RKO (cell line): ENCODE results near the gene GCLC.
"Not testable (repeated sequence)": the region's sequence is repeated elsewhere in the genome, so short reads cannot be mapped to it uniquely, and the experiment has no call there.

Source experiments
- DNase-seq: peaks from one replicate; pipeline ENCODE4 v3.0.0-alpha.2; 2016; ENCODE audit warnings: low spot score

Gene GCLC

DNA sequence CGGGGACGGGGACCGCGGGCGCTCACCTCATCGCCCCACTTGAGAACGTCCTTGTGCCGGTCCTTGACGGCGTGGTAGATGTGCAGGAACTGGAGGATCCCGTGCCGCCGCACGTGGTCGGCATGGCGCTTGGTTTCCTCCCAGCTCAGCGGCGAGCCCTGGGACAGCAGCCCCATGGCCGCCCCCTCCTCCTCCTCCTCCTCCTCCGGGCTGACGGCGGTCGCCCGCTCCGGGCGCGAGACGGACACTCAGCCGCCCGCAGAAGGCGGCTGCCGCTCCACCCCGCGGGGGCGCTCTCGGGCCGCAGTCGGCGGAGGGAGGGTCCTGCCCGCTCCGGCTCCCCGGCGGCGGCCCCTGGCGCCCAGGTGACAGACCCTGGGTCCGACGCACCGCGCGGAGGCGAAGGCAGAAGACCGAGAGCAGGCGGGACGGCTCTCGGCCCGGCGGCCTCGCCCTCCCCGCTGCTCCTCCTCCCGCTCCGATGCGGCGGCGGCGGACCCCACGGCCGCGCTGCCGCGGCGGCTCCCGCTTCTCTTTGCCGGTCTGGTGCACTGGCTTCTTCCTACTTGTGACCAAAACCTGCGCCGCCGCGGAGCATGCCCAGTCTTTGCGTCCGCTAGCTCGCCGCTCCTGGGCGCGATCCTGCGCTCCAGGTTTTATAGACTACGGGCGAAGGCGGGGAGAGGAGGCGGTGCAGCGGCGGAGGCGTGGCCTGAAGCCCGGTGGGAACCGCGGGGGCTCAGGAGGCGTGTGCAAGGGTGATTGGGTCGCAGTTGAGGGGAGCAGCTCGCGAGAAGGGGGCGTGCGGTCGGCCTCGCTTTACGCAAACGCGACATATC lies at the start of gene GCLC:
Gene GCLC, minus strand, starts transcription at position 632 of the 839 bp plus-strand sequence. Its CDS starts 456 bp downstream, at position 176.
- peak; percentile 96 for DNase-seq

DNA sequence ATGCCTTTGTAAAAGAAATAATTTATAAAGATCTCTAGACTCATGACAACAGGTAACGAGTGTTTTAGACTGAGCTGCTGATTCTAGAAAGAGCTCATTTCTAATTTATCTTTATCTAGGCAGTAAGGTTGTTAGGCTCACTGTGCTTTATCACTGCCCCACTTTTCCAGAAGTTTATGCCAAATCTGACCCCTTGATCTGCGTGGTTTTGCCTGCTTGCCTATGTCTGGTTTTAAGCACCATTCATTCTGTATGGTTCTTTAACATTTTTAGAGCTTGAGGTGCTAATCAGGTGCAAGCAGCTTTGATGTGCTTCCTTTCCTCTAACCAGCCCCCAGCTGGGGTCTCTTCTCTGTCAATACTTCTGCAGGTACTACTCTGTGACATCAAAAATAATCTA lies 49.7 kb upstream of the GCLC start:
- no peak for DNase-seq

DNA sequence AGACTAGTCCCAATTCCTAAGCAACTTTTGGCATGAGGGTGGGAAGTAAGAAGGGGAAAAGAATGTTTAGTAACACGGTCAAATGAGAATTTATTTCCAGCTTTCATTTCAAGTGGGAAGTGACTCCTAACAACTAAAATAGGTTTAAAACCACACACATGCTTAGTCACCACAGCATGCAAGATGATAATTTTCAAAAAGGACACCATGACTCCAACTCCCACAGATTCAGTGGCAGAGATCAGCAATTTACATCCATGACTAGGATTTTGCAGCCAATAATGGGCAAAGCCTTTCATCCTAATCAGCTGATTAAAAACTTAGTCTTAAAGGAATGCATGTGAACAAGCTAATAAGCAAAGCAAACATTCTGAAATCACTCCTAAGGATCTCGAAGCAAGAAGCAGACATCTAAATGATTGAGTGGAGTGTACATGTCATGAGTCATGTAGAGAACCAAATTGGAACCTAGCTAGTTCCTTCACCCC lies 48.1 kb upstream of the GCLC start:
- peak; percentile 40 for DNase-seq

DNA sequence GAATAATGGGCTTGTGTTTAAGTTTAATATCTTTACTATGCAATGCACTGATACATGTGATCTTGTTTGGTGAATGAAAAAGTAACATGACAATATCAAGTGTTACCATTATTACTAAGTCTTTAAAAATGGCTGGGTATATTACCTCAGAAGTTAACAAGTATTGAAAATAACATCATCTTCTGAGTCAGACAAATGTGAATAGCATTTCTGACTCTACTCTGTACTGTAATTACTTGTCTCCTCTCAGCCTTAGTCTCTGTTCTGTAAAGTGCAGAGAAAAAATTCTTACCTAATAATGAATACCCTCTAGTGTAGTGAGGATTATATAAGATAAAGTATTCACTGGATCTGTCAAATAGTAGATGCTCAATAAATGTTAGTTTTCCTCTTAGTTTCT lies 47.0 kb upstream of the GCLC start:
- no peak for DNase-seq

DNA sequence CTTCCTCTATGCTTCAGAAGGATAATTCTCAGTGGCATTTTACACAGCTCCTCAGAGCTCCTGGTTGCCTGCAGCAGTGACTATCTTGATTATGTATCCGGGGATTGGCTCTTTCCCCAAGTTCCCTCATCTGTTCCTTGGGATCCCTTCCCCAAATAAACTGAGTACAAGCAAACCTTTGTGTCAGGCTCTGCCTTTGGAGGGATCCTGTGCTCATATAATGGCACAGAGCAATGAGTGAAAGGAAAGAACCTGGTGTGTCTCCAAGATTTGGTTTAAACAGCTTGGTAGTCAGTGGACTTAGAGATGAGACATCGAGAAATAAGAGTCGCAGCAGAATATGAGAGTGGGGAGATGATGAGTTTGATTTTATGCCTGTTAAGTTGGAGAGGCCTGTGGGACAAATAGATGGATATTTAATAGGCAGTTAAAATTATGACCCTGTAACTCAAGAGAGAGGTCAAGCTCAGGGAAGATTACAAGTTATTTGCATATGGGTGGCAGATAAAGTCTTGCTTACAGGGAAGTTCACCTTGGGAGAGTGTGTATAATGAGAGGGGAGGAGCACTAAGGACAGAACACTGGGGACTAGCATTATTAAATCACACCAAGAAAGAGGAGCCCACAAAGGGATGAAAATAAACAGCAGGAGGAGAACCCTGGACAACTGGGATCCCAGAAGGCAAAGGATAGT lies 44.1 kb upstream of the GCLC start:
- no peak for DNase-seq

DNA sequence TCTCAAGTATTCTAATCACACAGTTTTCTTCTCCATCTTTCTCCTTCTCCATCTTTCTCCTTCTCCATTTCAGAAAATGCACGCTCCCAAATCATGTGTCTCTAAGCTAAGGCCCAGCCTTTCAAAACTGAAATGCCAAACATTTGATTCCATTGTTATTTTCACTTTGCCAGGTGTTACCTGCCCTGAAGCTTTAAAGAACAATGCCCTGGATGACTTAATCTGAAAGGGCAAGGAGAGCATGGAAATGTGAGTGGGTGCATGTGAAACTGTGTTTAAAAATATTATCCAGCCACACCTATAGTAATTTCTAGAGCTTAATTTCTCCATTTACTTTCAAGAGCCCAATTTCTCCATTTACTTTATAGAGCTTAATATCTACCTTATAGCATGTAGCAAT lies 42.4 kb upstream of the GCLC start:
- DNase-seq, result no peak

DNA sequence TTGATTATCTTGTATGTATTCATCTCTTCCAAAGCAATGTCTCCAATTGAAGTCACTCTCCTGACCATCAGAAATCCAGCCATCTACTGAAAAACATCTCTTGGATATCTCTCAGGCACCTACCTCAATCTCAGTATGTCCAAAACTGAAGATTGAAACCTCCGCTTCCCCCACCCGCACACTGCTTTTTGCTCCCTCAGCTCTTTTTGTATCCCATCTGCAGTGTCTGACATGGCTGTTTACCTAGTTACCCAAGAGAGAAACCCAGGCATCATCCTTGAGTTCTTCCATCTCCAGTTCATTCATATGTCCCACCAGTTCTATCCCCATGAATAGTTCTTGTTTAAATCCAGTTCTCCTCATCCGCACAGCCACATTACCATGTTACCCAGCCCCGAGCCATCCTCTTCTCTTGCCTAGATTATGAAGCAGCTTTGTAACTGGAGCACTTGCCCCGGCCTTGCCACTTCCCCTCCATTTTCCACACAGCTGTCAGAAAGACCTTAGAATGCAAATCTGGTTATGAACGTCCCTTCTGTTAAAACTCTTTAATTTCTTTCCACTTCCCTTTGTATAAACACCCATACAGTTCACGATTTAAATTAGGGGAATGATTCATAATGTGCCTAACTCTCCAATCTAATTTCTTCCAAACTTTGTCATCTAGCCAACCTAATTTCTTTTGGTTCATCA lies 40.5 kb upstream of the GCLC start:
- DNase-seq, result no peak

DNA sequence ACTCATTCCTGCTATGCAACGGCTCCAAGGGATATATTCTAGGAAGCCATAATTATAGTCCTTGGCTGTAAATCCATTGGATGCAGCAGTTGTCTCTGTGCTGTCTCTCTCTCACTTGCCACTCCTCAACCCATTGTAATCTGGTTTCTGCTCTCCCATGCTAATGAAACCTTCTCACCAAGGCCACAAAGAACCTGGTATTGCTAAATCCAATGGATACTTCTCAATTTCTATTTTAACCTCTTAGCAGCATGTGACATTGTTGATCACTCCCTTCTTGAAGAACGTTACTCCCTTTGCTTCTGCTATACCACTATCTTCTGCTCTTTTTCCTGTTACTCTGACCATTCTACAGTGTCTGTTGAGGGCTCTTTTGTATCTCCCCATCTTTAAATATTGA lies 39.8 kb upstream of the GCLC start:
- DNase-seq, result no peak

DNA sequence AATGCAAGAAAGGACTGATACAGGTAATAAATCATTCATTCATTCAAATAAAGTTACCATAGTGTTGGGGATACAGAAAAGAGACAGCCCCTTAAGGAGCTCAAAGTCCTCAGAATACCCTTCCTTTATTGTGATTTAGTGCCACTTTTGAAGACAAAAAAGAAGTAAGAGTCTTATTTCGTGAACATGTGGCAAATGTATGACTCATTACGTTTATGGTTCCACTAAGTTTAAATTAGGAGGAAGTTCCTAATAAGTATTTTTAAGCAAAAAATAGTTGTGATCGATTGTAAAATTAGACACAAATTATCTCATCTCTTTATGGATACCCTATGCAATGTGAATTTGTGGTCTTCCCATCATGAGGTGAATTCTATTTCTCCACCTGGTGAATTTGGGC lies 38.5 kb upstream of the GCLC start:
- DNase-seq, result no peak

DNA sequence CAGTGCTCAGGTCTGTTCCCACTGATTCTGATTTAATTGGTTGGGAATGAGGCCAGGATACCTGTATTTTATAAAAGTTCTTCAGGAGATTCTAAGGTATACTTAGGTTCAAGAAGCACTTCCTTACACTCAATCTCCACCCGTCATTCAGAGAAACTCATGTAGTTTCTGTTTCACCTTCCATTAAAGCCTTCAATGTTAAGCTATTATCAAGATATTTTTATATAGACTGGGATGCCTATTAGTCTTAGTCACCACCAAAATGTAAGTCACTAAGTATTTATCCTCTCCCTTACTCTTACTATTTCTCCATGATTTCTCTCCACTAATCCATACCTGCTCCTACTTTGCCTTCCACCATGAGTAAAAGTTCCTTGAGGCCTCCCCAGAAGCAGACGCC lies 38.1 kb upstream of the GCLC start:
- DNase-seq, result no peak

DNA sequence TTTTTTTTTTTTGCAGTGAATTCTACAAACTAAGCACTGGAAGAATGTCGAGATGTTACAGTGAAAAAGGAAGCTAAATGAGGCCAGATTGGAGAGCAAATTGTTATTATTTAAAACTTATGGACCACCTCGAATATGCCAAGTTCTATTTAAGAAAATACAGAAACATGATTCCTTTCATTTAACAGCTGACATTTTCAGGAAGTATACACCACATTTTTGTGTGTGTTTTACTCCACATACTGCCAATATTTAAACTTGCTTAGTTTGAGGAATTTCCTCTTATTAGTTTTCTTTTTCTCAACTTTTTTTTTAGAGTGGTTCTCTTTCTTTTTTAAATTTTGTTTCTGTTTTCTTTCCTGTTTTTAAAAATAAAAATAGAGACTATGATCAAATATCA lies 37.0 kb upstream of the GCLC start:
- no peak for DNase-seq

DNA sequence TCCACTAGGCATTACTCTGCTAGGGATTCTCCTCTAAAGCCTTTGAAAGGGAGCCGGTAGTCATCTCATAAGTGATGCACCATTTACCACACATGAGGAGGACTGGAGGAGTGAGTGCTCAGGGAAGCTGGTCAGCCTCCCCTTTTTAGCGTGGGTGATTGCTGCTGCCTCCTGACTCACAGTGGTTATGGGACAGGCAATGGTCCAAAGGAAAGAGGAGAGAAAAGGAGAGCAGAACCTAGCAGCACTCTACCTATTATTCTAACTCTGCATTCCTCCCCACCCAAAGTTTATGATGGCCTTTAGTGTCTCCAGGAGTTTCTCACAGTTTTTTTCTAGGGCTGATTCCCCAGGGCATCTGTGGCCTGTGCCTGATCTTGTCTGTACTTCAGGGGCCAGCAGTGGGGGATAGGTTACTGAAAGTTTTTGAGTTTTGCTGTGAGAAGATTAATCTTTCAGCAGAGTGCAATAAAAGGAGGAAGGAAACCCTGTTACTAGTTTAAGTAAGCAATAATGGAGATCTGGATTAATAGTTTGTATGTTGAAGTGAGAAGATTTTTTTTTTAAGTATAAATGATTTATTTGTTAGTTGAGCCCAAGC lies 36.4 kb upstream of the GCLC start:
- DNase-seq, result peak; percentile 42

DNA sequence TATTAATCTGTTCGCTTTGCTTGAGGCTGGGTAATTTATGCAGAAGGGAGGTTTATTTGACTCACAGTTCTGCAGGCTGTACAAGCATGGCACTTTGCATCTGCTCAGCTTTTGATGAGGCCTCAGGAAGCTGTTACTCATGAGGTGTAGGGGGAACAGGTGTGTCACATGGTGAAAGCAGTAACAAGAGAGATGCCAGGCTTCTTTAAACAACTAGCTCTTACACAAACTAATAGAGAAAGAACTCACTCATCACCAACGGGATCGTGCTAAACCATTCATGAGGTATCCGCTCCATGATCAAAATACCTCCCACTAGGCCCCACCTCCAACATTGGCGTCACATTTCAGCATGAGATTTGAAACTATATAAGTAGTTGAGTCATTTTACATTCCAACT lies 34.4 kb upstream of the GCLC start:
- no peak for DNase-seq

DNA sequence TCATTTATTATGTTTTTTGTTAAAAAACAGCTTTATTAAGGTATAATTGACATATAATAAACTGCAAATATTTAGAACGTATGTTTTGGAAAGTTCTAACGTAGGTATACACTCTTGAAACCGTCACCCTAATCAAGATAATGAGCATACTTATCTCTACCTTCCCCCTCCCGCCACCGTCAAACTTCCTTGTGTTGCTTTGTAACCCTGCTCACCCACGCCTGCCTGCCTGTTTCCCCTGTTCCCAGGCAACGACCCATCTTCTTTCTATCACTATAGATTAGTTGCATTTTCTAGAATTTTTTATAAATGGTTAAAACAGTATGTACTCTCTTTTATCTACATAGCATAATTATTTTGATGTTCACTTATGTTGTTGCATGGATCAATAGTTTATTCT lies 33.5 kb upstream of the GCLC start:
- DNase-seq, result no peak

DNA sequence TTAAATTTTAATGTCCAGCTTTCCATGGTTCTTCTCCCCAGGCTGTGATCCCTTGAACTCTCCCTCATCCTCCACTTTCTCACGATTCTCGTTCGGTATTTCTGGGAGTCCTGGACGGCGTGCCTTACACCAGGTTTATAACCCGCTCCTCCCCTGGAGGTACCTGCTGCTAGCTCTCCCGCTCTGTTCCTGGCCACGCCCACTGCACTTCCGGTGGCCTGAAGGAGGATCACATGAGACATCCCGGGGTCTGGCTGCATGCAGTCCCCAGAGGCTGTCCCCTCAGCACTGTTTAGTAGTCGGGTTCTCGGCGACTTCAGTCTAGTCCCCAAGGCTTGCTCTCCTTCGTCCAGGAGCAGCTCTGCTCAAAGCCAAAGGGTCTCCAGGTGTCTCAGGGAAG lies 28.4 kb upstream of the GCLC start:
- DNase-seq, result no peak

DNA sequence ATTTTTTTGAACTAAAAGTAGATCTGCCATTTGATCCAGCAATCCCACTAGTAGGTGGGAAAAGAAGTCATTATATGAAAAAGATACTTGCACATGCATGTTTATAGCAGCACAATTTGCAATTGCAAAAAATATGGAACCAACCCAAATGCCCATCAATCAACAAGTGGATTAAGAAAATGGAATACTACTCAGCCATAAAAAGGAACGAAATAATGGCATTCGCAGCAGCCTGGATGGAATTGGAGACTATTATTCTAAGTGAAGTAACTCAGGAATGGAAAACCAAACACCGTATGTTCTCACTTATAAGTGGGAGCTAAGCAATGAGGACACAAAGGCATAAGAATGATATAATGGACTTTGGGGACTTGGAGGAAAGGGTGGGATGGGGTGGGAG lies 27.5 kb upstream of the GCLC start:
- not testable (repeated sequence) for DNase-seq

DNA sequence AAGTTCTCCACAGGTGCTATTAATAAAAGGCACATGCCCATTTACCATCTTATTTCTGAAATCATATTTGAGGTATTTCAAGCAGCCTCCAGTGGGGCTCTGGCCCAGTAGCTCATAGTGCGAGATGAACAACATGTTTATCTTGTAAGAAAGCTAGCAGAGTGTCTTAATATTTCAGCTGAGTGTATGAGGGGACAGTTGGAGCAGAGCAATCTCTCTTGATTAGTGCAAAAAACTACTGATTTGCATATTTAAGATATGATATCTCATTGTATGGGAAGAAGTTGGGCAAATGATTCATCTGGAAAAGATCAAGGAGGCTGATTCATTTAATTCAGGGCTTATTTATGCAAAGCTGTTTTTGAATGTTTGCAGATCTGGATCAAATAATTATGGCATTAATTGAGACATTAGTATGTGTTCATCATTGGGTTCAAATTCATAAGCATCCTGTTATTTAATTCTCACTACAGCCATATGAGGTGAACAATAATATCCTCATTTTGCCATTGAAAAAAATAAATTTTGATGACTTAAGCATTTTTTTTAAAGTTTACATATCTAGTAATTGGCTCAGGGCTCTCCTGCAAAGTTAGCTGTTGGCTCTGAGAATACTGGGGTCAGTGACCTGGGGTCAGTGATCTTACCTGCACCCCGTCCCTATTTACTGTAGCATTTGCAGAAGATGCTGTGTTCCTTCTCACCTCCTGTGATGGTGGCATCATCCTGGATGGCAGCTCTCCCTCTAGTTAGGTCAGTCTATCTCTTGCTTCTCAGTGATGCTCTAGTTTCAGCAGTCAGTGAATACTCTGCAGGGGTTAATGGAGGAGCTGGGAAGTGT lies 24.1 kb upstream of the GCLC start:
- no peak for DNase-seq

DNA sequence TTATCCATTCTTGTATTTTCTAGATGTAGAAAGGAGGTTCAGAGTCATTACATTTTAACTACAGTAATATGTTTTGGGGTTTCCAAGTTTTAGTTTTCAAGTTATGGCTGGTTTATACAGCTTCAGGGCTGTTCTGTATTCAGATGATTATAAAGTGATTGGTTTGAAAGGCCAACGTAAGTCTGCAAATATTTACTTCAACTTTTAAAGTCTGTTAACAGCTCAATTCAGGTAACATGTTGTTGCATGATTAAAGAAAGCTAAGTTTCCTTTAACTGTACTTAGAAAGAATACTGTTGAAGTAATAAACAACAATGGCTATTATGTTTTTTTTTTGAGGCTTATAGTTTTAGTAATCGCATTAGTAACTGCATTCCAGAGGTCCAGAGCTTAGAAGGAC lies 22.8 kb upstream of the GCLC start:
- no peak for DNase-seq

DNA sequence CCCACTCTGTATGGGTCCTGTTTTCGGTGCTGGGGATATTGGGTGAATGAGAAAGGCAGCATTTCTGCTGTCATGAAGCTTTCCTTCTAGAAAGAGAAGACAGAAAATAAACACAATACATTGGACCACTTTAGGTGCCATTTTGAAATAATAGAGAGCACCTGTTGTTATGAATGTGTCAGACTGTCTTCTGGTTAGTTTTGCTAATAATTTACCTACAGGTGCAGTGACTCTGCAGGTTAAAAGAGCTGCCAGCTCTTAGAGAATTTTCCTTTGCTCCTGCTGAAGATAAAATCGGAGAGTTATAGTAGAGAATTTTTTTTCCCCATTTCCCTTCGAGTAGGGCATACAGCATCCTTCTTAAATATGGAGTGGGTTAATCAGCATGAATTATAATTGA lies 21.9 kb upstream of the GCLC start:
- DNase-seq, result no peak

DNA sequence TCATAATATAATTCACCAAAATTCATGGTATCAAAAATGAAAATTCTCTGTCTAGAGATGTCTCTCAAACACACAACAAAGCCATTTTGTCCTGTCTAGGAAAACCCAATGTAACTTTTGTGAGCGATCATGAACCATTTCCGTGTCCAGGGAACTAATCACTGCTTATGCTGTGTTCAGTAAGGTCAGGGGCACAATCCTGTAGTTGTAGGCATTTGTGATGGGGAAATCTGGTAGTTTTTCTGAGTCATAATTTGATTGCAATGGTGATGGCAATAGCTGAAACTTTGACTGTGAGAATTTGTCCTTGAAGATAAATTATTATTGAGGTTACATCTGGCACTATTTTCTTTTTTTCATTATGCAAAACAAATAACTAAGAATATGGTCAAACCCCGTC lies 21.0 kb upstream of the GCLC start:
- no peak for DNase-seq

DNA sequence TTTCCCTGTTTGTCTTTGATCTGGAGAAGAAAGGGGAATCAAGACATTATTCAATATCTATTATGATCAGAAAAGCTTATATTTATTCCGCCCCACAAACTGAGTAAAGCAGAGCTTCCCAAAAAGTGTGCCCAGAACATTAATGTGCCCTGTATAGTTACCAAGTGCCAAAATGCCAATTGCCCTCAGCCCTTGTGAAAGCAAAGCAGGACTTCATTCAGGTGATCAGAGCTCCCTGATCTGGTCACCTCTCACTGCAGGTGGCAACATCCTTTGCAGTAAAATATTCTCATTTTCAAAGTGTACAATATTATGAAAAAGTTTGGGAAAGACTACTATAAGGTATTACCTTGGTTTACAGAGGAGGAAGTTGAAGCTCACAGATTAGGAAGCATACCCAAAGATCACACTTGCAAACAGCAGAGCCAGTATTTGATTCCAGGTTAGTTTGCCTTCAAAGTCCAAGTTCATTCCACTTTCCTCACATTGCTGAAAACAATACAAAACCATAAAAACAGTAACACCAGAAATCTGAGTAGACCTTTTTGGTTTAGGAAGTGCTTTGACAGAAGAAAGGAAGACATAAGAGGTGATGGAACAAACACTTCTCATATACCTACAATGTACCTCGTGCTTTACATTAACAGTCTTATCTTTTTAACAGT lies 19.6 kb upstream of the GCLC start:
- no peak for DNase-seq
